GM12878 (cell line): Measurements from ENCODE around the gene TMEM63C. TPM values are rescaled to one million over a fixed set of nuclear protein-coding genes. Genes with fewer than 3 reads are reported as not detected.

Experiments used
- ATAC-seq: fragments of 200-7000 bp; cut with Tn5 transposase; 3 replicates; pipeline ENCODE4 v1.9.1; 2020; ENCODE audit warnings: mild to moderate bottlenecking, moderate library complexity
- BruUV-seq: library from RNA; stranded (reverse); fragments of 400-500 nt; replicated peaks from 2 replicates; lab custom pipeline; 2021; lab: Mats Ljungman, UMichigan
- CTCF ChIA-PET: fragments of 300-600 bp; sonication (Branson Sonifier 250); formaldehyde crosslinking; extraction: SDS; loops from one replicate; lab custom pipeline; 2021; ENCODE audit warnings: inconsistent platforms; lab: Yijun Ruan, JAX
- POLR2A ChIA-PET: fragments of 350-600 bp; formaldehyde crosslinking; extraction: SDS; loops from one replicate; lab custom pipeline; 2021; ENCODE audit warnings: inconsistent platforms; lab: Charles Lee
- RAD21 ChIA-PET: fragments of 300-600 bp; sonication (Branson Sonifier 250); formaldehyde crosslinking; loops from one replicate; lab custom pipeline; 2023; ENCODE audit warnings: antibody characterized with exemption; ENCODE audit not compliant: unreplicated experiment; lab: Charles Lee
- SMC1A ChIA-PET: fragments of 300-600 bp; sonication (Branson Sonifier 250); formaldehyde crosslinking; loops from one replicate; lab custom pipeline; 2023; ENCODE audit not compliant: unreplicated experiment, uncharacterized antibody; lab: Charles Lee
- DNase-seq: peaks from one replicate; pipeline ENCODE4 v3.0.0-alpha.2; 2011; ENCODE audit warnings: low read depth, low spot score
- FAIRE-seq: peaks from 3 replicates; lab custom pipeline; 2011; peaks lifted over from hg19 to GRCh38; lab: Jason Lieb, UNC
- H2AFZ ChIP-seq: 2 replicates; pipeline ENCODE4 v1.6.0; 2011; ENCODE audit warnings: low read depth, low read length, control low read depth; ENCODE audit not compliant: control insufficient read depth
- H3K27ac ChIP-seq: 2 replicates; pipeline ENCODE4 v1.5.1; 2011; ENCODE audit warnings: control low read depth; ENCODE audit not compliant: control insufficient read depth, insufficient read depth
- H3K27me3 ChIP-seq, 2 experiments: replicated peaks in 1 of 2; 2 replicates each; pipeline versions ENCODE4 v1.6.0 to v1.6.1; 2011; ENCODE audit warnings: low read length in 1 of 2; ENCODE audit not compliant: control insufficient read depth in 2 of 2, insufficient read depth in 2 of 2
- H3K36me3 ChIP-seq, 2 experiments: 2 replicates each; pipeline ENCODE4 v1.5.1; 2011; ENCODE audit warnings: low read length in 1 of 2; ENCODE audit not compliant: control insufficient read depth in 2 of 2, insufficient read depth in 2 of 2
- H3K4me1 ChIP-seq: 2 replicates; pipeline ENCODE4 v1.6.1; 2011; ENCODE audit warnings: mild to moderate bottlenecking, low read length, moderate library complexity, mixed read lengths; ENCODE audit not compliant: control insufficient read depth, insufficient read depth
- H3K4me2 ChIP-seq: 2 replicates; pipeline ENCODE4 v1.6.0; 2011; ENCODE audit warnings: control low read depth; ENCODE audit not compliant: control insufficient read depth, insufficient read depth
- H3K4me3 ChIP-seq: fragments of 200-600 bp; sonication (generic); 2 replicates; pipeline ENCODE4 v1.5.1; 2016
- H3K79me2 ChIP-seq: 2 replicates; pipeline ENCODE4 v1.6.0; 2011; ENCODE audit warnings: low read length; ENCODE audit not compliant: control insufficient read depth, insufficient read depth
- H3K9ac ChIP-seq: 2 replicates; pipeline ENCODE4 v1.8.0; 2011; ENCODE audit warnings: low read length, control low read depth, mixed read lengths; ENCODE audit not compliant: control insufficient read depth, insufficient read depth
- H3K9me3 ChIP-seq: replicated peaks from 3 replicates; pipeline ENCODE4 v1.5.1; 2011; ENCODE audit warnings: mild to moderate bottlenecking, low read length; ENCODE audit not compliant: control insufficient read depth, insufficient read depth
- H4K20me1 ChIP-seq: 2 replicates; pipeline ENCODE4 v1.6.0; 2011; ENCODE audit not compliant: control insufficient read depth, insufficient read depth
- CBX5 ChIP-seq: sonication (generic); IDR thresholded peaks from 2 replicates; pipeline ENCODE4 v1.6.1; 2016; ENCODE audit warnings: low read depth, moderate library complexity, mild to moderate bottlenecking, inconsistent platforms
- IRF4 ChIP-seq: IDR thresholded peaks from 2 replicates; pipeline ENCODE4 v1.6.1; 2011; ENCODE audit warnings: low read depth, low read length
- POU2F2 ChIP-seq: IDR thresholded peaks from 3 replicates; pipeline ENCODE4 v1.6.1; 2011; ENCODE audit warnings: low read depth, mild to moderate bottlenecking, low read length, borderline replicate concordance
- TCF7 ChIP-seq: IDR thresholded peaks from 2 replicates; pipeline ENCODE4 v1.6.1; 2014; ENCODE audit warnings: antibody characterized with exemption, borderline replicate concordance
- ZBED1 ChIP-seq: IDR thresholded peaks from 2 replicates; pipeline ENCODE4 v1.6.1; 2016; ENCODE audit warnings: borderline replicate concordance
- WGBS: methylation state at CpG from one replicate; pipeline ENCODE4 v1.1.6; 2016; ENCODE audit warnings: low lambda C conversion rate; ENCODE audit not compliant: insufficient replicate concordance, insufficient coverage; ENCODE audit errors: missing lambda C conversion rate; 5-methylcytosine and 5-hydroxymethylcytosine counted together
- in situ Hi-C: fragments of 300-500 bp; cut with MboI; formaldehyde crosslinking; loops from 9 replicates; pipeline ENCODE4 v1.14.3; 2018; ENCODE audit warnings: mixed read lengths
- intact Hi-C: fragments of 100-400 bp; cut with micrococcal nuclease; formaldehyde crosslinking; loops from one replicate; pipeline ENCODE4 v1.14.2; 2022; ENCODE audit not compliant: unreplicated experiment
- polyA plus RNA-seq, 11 experiments: library from polyadenylated mRNA; depleted of rRNA in 4 of 11; unstranded in 6 of 11; stranded (reverse) in 5 of 11; fragments of >200 nt; fragmentation: Nextera tagmentation in 4 of 11; fragmentation: Illumina TruSeq in 1 of 11; extraction: Ambion mirVana in 4 of 11; extraction: Trizol in 1 of 11; gene quantifications; 1 replicate in 1 of 11; 2 replicates in 10 of 11; pipeline versions ENCODE4 v1.2.1 to v1.2.3, GENCODE V29; 2011 to 2016; ENCODE audit warnings: inconsistent platforms in 2 of 11, missing spikeins in 2 of 11, low read depth in 1 of 11
- total RNA-seq, 4 experiments: library from RNA; depleted of rRNA in 3 of 4; stranded (reverse); fragments of >200 nt in 3 of 4; fragmentation: Illumina TruSeq in 1 of 4; extraction: Trizol in 1 of 4; gene quantifications; 2 replicates each; pipeline versions ENCODE4 v1.2.1 to v1.2.3, GENCODE V29; 2013 to 2021
- TF ChIP-seq, protein P1 (sequence below): IDR thresholded peaks from 2 replicates; pipeline ENCODE4 v1.6.1; 2012; ENCODE audit warnings: mild to moderate bottlenecking, low read depth, low read length

The TMEM63C gene
- total and polyA plus RNA-seq, 10 of the 15 experiments (the other 5 are each of a cell fraction or from before 2014, with no cell fraction given) = 0.06 to 1.3 (median 0.39) TPM; not detected in 4

DNA sequence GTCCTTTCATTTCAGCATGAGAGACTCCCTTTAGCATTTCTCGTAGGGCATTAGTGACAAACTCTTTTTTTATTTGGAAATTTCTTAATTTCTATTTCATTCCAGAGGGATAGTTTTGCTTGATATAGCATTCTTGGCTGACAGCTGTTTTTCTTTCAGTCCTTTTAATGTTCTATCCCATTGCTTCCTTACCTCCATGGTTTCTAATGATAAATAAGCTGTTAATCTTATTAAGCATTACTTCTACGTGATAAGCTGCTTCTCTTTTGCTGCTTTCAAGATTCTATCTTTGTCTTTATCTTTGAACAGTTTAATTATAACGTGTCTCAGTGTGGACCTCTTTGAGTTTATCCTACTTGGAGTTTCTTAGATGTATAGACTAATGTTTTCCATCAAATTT lies 11.6 kb upstream of the TMEM63C start:
- DNase-seq = no peak
- no TSS peak for BruUV-seq
- H3K9ac ChIP-seq = no peak overlapping the region
- no peaks in the 10 kb centered on the region for H3K27me3 ChIP-seq
- H3K9me3 ChIP-seq = no peaks in the 10 kb centered on the region; the same call in 1 of the 3 replicates
- 0% methylated on average over 3 of the region's 3 CpGs for WGBS
- POLR2A ChIA-PET = no interaction called here
- SMC1A ChIA-PET = no interaction called here
- no peaks in the 10 kb centered on the region for H3K79me2 ChIP-seq
- no peak for ATAC-seq
- in situ Hi-C loops (no loop called here), intact Hi-C loops (no loop called here)
- TF ChIP-seq TCF7 (no peak), POU2F2 (no peak), CBX5 (0 out of 2 replicates have a peak, but pooled peaks have one; percentile 59), ZBED1 (no peak), IRF4 (no peak)
- TF ChIP-seq, protein P1, sequence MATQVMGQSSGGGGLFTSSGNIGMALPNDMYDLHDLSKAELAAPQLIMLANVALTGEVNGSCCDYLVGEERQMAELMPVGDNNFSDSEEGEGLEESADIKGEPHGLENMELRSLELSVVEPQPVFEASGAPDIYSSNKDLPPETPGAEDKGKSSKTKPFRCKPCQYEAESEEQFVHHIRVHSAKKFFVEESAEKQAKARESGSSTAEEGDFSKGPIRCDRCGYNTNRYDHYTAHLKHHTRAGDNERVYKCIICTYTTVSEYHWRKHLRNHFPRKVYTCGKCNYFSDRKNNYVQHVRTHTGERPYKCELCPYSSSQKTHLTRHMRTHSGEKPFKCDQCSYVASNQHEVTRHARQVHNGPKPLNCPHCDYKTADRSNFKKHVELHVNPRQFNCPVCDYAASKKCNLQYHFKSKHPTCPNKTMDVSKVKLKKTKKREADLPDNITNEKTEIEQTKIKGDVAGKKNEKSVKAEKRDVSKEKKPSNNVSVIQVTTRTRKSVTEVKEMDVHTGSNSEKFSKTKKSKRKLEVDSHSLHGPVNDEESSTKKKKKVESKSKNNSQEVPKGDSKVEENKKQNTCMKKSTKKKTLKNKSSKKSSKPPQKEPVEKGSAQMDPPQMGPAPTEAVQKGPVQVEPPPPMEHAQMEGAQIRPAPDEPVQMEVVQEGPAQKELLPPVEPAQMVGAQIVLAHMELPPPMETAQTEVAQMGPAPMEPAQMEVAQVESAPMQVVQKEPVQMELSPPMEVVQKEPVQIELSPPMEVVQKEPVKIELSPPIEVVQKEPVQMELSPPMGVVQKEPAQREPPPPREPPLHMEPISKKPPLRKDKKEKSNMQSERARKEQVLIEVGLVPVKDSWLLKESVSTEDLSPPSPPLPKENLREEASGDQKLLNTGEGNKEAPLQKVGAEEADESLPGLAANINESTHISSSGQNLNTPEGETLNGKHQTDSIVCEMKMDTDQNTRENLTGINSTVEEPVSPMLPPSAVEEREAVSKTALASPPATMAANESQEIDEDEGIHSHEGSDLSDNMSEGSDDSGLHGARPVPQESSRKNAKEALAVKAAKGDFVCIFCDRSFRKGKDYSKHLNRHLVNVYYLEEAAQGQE = no peak
- CTCF ChIA-PET = no interaction called here
- H3K4me2 ChIP-seq = no peak overlapping the region
- no peaks in the 10 kb centered on the region for H4K20me1 ChIP-seq
- RAD21 ChIA-PET = no interaction called here
- H3K36me3 ChIP-seq = no peaks in the 10 kb centered on the region
- no peaks in the 10 kb centered on the region for H3K4me1 ChIP-seq
- H3K27ac ChIP-seq = no peak overlapping the region
- no peak for FAIRE-seq
- H2AFZ ChIP-seq = no peak overlapping the region
- no peak overlapping the region for H3K4me3 ChIP-seq
